H1 (cell line): ENCODE data around the gene APBA2. TPM values are rescaled to one million over a fixed set of nuclear protein-coding genes. Genes with fewer than 3 reads are reported as not detected.

Experiments
- CTCF ChIA-PET: fragments of 300-600 bp; sonication (Branson Sonifier 250); formaldehyde crosslinking; loops from one replicate; lab custom pipeline; 2021; ENCODE audit not compliant: partially characterized antibody; lab: Charles Lee
- POLR2A ChIA-PET: fragments of 300-600 bp; sonication (Branson Sonifier 250); formaldehyde crosslinking; loops from one replicate; lab custom pipeline; 2021; ENCODE audit warnings: inconsistent platforms; ENCODE audit not compliant: partially characterized antibody; lab: Charles Lee
- DNase-seq, 2 experiments: peaks; one replicate each; pipeline versions ENCODE4 v3.0.0 to v3.0.0-alpha.2; 2010 to 2022; ENCODE audit warnings: low spot score in 2 of 2, low read depth in 1 of 2, mixed read lengths in 1 of 2
- FAIRE-seq: peaks from 2 replicates; lab custom pipeline; 2011; peaks lifted over from hg19 to GRCh38; lab: Jason Lieb, UNC
- H2AFZ ChIP-seq: 2 replicates; pipeline ENCODE4 v1.8.1; 2012; ENCODE audit warnings: low read length, inconsistent platforms
- H2AK5ac ChIP-seq: 2 replicates; pipeline ENCODE4 v1.6.1; 2013; ENCODE audit warnings: low read depth, low read length
- H2BK120ac ChIP-seq: replicated peaks from 2 replicates; pipeline ENCODE3; 2013; ENCODE audit warnings: low read depth, low read length, inconsistent platforms
- H2BK12ac ChIP-seq: 2 replicates; pipeline ENCODE4 v1.6.1; 2013; ENCODE audit warnings: low read depth, low read length
- H2BK15ac ChIP-seq: 2 replicates; pipeline ENCODE4 v1.6.1; 2013; ENCODE audit warnings: low read length
- H2BK20ac ChIP-seq: 2 replicates; pipeline ENCODE4 v1.6.1; 2013; ENCODE audit warnings: low read length
- H2BK5ac ChIP-seq: 2 replicates; pipeline ENCODE4 v1.6.1; 2013; ENCODE audit warnings: low read depth, low read length
- H3K14ac ChIP-seq: 2 replicates; pipeline ENCODE4 v1.6.1; 2013; ENCODE audit warnings: inconsistent platforms; ENCODE audit not compliant: insufficient read length
- H3K18ac ChIP-seq: 2 replicates; pipeline ENCODE4 v1.6.1; 2013; ENCODE audit warnings: low read length; ENCODE audit errors: extremely low read depth
- H3K23ac ChIP-seq: 2 replicates; pipeline ENCODE4 v1.6.1; 2013; ENCODE audit warnings: inconsistent platforms; ENCODE audit not compliant: insufficient read length
- H3K23me2 ChIP-seq: 2 replicates; pipeline ENCODE4 v1.6.1; 2013; ENCODE audit warnings: low read depth, low read length
- H3K27ac ChIP-seq: 2 replicates; pipeline ENCODE4 v1.6.1; 2011; ENCODE audit warnings: low read depth, low read length, inconsistent platforms
- H3K27me3 ChIP-seq, 4 experiments: replicated peaks in 1 of 4; 1 replicate in 1 of 4; 2 replicates in 3 of 4; pipeline versions ENCODE4 v1.6.1 to v1.8.1; 2011 to 2013; ENCODE audit warnings: low read length in 3 of 4, mild to moderate bottlenecking in 3 of 4, inconsistent platforms in 2 of 4, mixed read lengths in 2 of 4, moderate library complexity in 1 of 4; ENCODE audit not compliant: control insufficient read depth in 3 of 4, insufficient read depth in 3 of 4; ENCODE audit errors: extremely low read depth in 1 of 4
- H3K36me3 ChIP-seq, 4 experiments: 2 replicates each; pipeline versions ENCODE4 v1.6.1 to v1.8.1; 2011 to 2013; ENCODE audit warnings: mild to moderate bottlenecking in 4 of 4, low read length in 3 of 4, moderate library complexity in 2 of 4, control low read depth in 1 of 4, inconsistent platforms in 1 of 4; ENCODE audit not compliant: insufficient read depth in 4 of 4, control insufficient read depth in 2 of 4
- H3K4ac ChIP-seq: replicated peaks from 2 replicates; pipeline ENCODE3; 2013; ENCODE audit warnings: low read length, low read depth, mixed read lengths, inconsistent platforms; ENCODE audit not compliant: insufficient read length
- H3K4me1 ChIP-seq, 4 experiments: replicated peaks in 1 of 4; 1 replicate in 1 of 4; 2 replicates in 3 of 4; pipeline versions ENCODE4 v1.6.1 to v1.8.1; 2011 to 2013; ENCODE audit warnings: low read length in 3 of 4, inconsistent platforms in 2 of 4, mixed read lengths in 1 of 4; ENCODE audit not compliant: insufficient read depth in 4 of 4, control insufficient read depth in 3 of 4
- H3K4me2 ChIP-seq, 2 experiments: 2 replicates each; pipeline versions ENCODE4 v1.6.1 to v1.8.1; 2011 to 2013; ENCODE audit warnings: low read depth in 2 of 2, low read length in 2 of 2, control low read depth in 1 of 2, inconsistent platforms in 1 of 2, mild to moderate bottlenecking in 1 of 2; ENCODE audit not compliant: insufficient read depth in 1 of 2
- H3K4me3 ChIP-seq, 4 experiments: fragments of 200-600, 300-600 bp in 1 of 4; sonication (generic), shearing (Covaris generic), sonication (Bioruptor Twin) in 1 of 4; 2 replicates each; pipeline versions ENCODE4 v1.5.1 to v1.8.1; 2011 to 2016; ENCODE audit warnings: low read length in 4 of 4, low read depth in 3 of 4, control low read depth in 2 of 4, inconsistent platforms in 2 of 4, mild to moderate bottlenecking in 2 of 4, mixed read lengths in 1 of 4, moderate library complexity in 1 of 4; ENCODE audit not compliant: insufficient read depth in 2 of 4; ENCODE audit errors: extremely low read depth in 1 of 4
- H3K56ac ChIP-seq: replicated peaks from 2 replicates; pipeline ENCODE3; 2013; ENCODE audit warnings: low read depth, mild to moderate bottlenecking, mixed read lengths, low read length, inconsistent platforms; ENCODE audit not compliant: insufficient read length
- H3K79me1 ChIP-seq: 2 replicates; pipeline ENCODE4 v1.6.1; 2013; ENCODE audit warnings: low read depth, low read length, control low read depth
- H3K79me2 ChIP-seq, 2 experiments: 2 replicates each; pipeline versions ENCODE4 v1.6.1 to v1.8.1; 2012 to 2013; ENCODE audit warnings: low read length in 2 of 2, mild to moderate bottlenecking in 2 of 2, inconsistent platforms in 1 of 2; ENCODE audit not compliant: insufficient read depth in 2 of 2, control insufficient read depth in 1 of 2
- H3K9ac ChIP-seq, 4 experiments: replicated peaks in 1 of 4; 1 replicate in 1 of 4; 2 replicates in 3 of 4; pipeline versions ENCODE4 v1.6.1 to v1.8.1; 2011 to 2013; ENCODE audit warnings: low read depth in 3 of 4, low read length in 3 of 4, control low read depth in 2 of 4, mild to moderate bottlenecking in 2 of 4, moderate library complexity in 2 of 4, inconsistent platforms in 1 of 4; ENCODE audit errors: extremely low read depth in 1 of 4
- H3K9me3 ChIP-seq, 2 experiments: 2 replicates each; pipeline versions ENCODE4 v1.6.1 to v1.8.1; 2012 to 2013; ENCODE audit warnings: mild to moderate bottlenecking in 2 of 2, moderate library complexity in 2 of 2, control low read depth in 1 of 2, inconsistent platforms in 1 of 2, low read depth in 1 of 2, low read length in 1 of 2, mixed read lengths in 1 of 2; ENCODE audit not compliant: insufficient read depth in 2 of 2
- H4K20me1 ChIP-seq, 2 experiments: replicated peaks in 1 of 2; 2 replicates each; pipeline versions ENCODE3 to v1.8.1; 2011 to 2013; ENCODE audit warnings: inconsistent platforms in 2 of 2, low read length in 2 of 2, mild to moderate bottlenecking in 1 of 2; ENCODE audit not compliant: insufficient read depth in 2 of 2, control insufficient read depth in 1 of 2
- H4K5ac ChIP-seq: 2 replicates; pipeline ENCODE4 v1.6.1; 2013; ENCODE audit warnings: low read length, low read depth, mixed read lengths, inconsistent platforms; ENCODE audit not compliant: insufficient read length
- H4K8ac ChIP-seq: 2 replicates; pipeline ENCODE4 v1.8.0; 2013; ENCODE audit warnings: mild to moderate bottlenecking, moderate library complexity, low read length, inconsistent platforms; ENCODE audit not compliant: insufficient read depth; ENCODE audit errors: extremely low read depth
- H4K91ac ChIP-seq: replicated peaks from 2 replicates; pipeline ENCODE3; 2013; ENCODE audit warnings: low read length, mixed read lengths, inconsistent platforms; ENCODE audit not compliant: insufficient read length
- ASH2L ChIP-seq: fragments of 200-600, 300-600 bp; sonication (generic); IDR thresholded peaks from one replicate; pipeline ENCODE4 v1.7.1; 2017; ENCODE audit warnings: low read length
- BACH1 ChIP-seq: IDR thresholded peaks from 2 replicates; pipeline ENCODE4 v1.6.1; 2012; ENCODE audit warnings: low read length, improper control_type of control experiment
- GTF2F1 ChIP-seq: IDR thresholded peaks from 2 replicates; pipeline ENCODE4 v1.6.1; 2012; ENCODE audit warnings: low read depth, low read length, improper control_type of control experiment, borderline replicate concordance
- POLR2A ChIP-seq, 2 experiments: IDR thresholded peaks; 1 replicate in 1 of 2; 2 replicates in 1 of 2; pipeline ENCODE4 v1.6.1; 2011; ENCODE audit warnings: low read depth in 2 of 2, low read length in 2 of 2, mild to moderate bottlenecking in 2 of 2; ENCODE audit errors: control extremely low read depth in 1 of 2
- POLR2AphosphoS5 ChIP-seq: IDR thresholded peaks from 2 replicates; pipeline ENCODE4 v1.6.1; 2011; ENCODE audit warnings: low read depth, low read length
- RFX5 ChIP-seq: IDR thresholded peaks from 2 replicates; pipeline ENCODE4 v1.6.1; 2011; ENCODE audit warnings: low read depth, low read length, improper control_type of control experiment, borderline replicate concordance
- RXRA ChIP-seq: IDR thresholded peaks from 2 replicates; pipeline ENCODE4 v1.6.1; 2011; ENCODE audit warnings: low read depth, mild to moderate bottlenecking, low read length, moderate library complexity; ENCODE audit not compliant: insufficient read depth
- TAF7 ChIP-seq: optimal IDR thresholded peaks from 2 replicates; pipeline ENCODE3; 2011; ENCODE audit warnings: low read depth, mild to moderate bottlenecking, inconsistent platforms, low read length, moderate library complexity, borderline replicate concordance
- WGBS, 2 experiments: shearing (Covaris generic) in 1 of 2; methylation state at CpG; one replicate each; pipeline versions ENCODE4 v1.1.6 to v1.1.7; 2013 to 2015; ENCODE audit warnings: low lambda C conversion rate in 2 of 2, mixed read lengths in 2 of 2, inconsistent platforms in 1 of 2, low coverage in 1 of 2, missing lambda C conversion rate in 1 of 2; ENCODE audit not compliant: insufficient replicate concordance in 2 of 2, insufficient coverage in 1 of 2, insufficient read length in 1 of 2; ENCODE audit errors: extremely low coverage in 1 of 2, missing lambda C conversion rate in 1 of 2; 5-methylcytosine and 5-hydroxymethylcytosine counted together
- polyA plus RNA-seq, 7 experiments: library from polyadenylated mRNA; depleted of rRNA in 3 of 7; stranded (reverse) in 5 of 7; unstranded in 2 of 7; fragments of >200 nt in 5 of 7; fragments of 200-250 nt in 2 of 7; gene quantifications; 1 replicate in 5 of 7; 2 replicates in 1 of 7; 4 replicates in 1 of 7; pipeline versions ENCODE4 v1.2.1 to v1.2.3, GENCODE V29; 2011 to 2013; ENCODE audit warnings: missing spikeins in 2 of 7, mixed read lengths in 2 of 7
- total RNA-seq: library from RNA; stranded (reverse); fragmentation: NEBNext Ultra II Directional; extraction: Animal tissue kit (Norgen Biotek cat#: 25700); gene quantifications from 2 replicates; pipeline ENCODE4 v1.2.1, GENCODE V29; 2021
- TF ChIP-seq, protein P1 (sequence below): IDR thresholded peaks from 2 replicates; pipeline ENCODE4 v1.6.1; 2011; ENCODE audit warnings: low read depth, mild to moderate bottlenecking, low read length; ENCODE audit not compliant: insufficient read depth
- TF ChIP-seq, protein P2 (sequence below): IDR thresholded peaks from 2 replicates; pipeline ENCODE4 v1.6.1; 2011; ENCODE audit warnings: low read length, improper control_type of control experiment
- TF ChIP-seq, protein P3 (sequence below): IDR thresholded peaks from 2 replicates; pipeline ENCODE4 v1.6.1; 2012; ENCODE audit warnings: low read length, inconsistent platforms

The APBA2 gene
- total and polyA plus RNA-seq, 2 of the 8 experiments (the other 6 are each of a cell fraction or from before 2014, with no cell fraction given), result 15.5 to 19.0 TPM

DNA sequence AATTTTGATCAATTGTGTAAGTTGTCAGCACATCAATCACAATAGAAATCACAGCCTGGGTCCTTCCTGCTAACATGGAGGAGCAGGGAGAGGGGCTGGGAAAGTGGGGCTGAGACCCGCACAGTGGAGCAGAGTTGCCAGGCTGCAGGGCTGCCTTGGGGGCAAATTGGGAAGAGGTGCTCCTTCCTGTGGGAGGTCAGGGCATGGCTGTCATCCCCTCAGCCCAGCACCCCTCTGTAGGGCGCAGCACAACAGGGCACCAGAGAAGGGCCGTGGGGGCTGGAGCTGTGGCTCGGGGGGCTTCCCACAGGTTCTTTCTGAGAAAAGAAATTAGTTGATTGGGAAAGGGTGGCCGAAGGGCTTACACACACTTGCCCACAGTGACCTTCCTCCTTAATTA, 257.5 kb downstream of the APBA2 start:
- FAIRE-seq (no peak), DNase-seq (no peak)
- Histone ChIP-seq H2BK20ac (no peak overlapping the region), H4K91ac (no peak overlapping the region), H2AK5ac (no peak overlapping the region), H3K79me1 (no peaks in the 10 kb centered on the region), H3K14ac (no peak overlapping the region), H2BK120ac (no peak overlapping the region), H3K9ac (no peak overlapping the region), H2BK12ac (no peak overlapping the region), H3K9me3 (no peaks in the 10 kb centered on the region), H2AFZ (no peak overlapping the region), H3K36me3 (no peaks in the 10 kb centered on the region), H4K8ac (no peak overlapping the region), H3K27ac (no peak overlapping the region), H3K4me3 (no peak overlapping the region), H3K4me2 (no peak overlapping the region), H4K20me1 (peaks cover 0 to 2% of the 10 kb centered on the region in 2 experiments), H3K4ac (no peak overlapping the region), H3K18ac (no peak overlapping the region), H3K23me2 (peaks cover 9% of the 10 kb centered on the region), H3K27me3 (no peaks in the 10 kb centered on the region), H3K23ac (no peak overlapping the region), H3K4me1 (peaks cover 0 to 12% (median 8%) of the 10 kb centered on the region in 4 experiments; a peak in 6 of 7 replicates), H3K56ac (no peak overlapping the region), H2BK15ac (no peak overlapping the region; the same call in 1 of the 2 replicates), H3K79me2 (no peaks in the 10 kb centered on the region), H2BK5ac (no peak overlapping the region; the same call in 1 of the 2 replicates), H4K5ac (no peak overlapping the region)
- CTCF ChIA-PET, result interaction anchor here (1.0 to 1.6 kb wide), 3 partner anchors 10 to 22 kb away, joined by 3 to 4 read pairs (median 3); no protein-coding TSS in a partner anchor
- 85% methylated on average over 5 of the region's 5 CpGs; no CpG with 5 or more reads in 1 of the 2 experiments for WGBS, 2 experiments
- POLR2A ChIA-PET, result no interaction called here
- no peak for TF ChIP-seq BACH1
- TF ChIP-seq, protein P1, sequence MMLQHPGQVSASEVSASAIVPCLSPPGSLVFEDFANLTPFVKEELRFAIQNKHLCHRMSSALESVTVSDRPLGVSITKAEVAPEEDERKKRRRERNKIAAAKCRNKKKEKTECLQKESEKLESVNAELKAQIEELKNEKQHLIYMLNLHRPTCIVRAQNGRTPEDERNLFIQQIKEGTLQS, result no peak
- TF ChIP-seq RXRA, result no peak
- TF ChIP-seq POLR2AphosphoS5, result no peak
- no peak for TF ChIP-seq TAF7
- TF ChIP-seq ASH2L, result no peak
- TF ChIP-seq, protein P2, sequence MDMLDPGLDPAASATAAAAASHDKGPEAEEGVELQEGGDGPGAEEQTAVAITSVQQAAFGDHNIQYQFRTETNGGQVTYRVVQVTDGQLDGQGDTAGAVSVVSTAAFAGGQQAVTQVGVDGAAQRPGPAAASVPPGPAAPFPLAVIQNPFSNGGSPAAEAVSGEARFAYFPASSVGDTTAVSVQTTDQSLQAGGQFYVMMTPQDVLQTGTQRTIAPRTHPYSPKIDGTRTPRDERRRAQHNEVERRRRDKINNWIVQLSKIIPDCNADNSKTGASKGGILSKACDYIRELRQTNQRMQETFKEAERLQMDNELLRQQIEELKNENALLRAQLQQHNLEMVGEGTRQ, result no peak
- TF ChIP-seq POLR2A (IDR thresholded peaks at IDR 0.05; ENCODE audit: control extremely low read depth in 1 of 2, low read depth in 2 of 2, low read length in 2 of 2), result no peak
- no peak for TF ChIP-seq GTF2F1
- TF ChIP-seq, protein P3, sequence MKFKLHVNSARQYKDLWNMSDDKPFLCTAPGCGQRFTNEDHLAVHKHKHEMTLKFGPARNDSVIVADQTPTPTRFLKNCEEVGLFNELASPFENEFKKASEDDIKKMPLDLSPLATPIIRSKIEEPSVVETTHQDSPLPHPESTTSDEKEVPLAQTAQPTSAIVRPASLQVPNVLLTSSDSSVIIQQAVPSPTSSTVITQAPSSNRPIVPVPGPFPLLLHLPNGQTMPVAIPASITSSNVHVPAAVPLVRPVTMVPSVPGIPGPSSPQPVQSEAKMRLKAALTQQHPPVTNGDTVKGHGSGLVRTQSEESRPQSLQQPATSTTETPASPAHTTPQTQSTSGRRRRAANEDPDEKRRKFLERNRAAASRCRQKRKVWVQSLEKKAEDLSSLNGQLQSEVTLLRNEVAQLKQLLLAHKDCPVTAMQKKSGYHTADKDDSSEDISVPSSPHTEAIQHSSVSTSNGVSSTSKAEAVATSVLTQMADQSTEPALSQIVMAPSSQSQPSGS, result no peak
- no peak for TF ChIP-seq RFX5
